OCI-LY1 (cell line): Measurements from ENCODE around the gene PREX1.
"Not testable (repeated sequence)": the region's sequence is repeated elsewhere in the genome, so short reads cannot be mapped to it uniquely, and the experiment has no call there.

ENCODE experiments used
- H2AFZ ChIP-seq: fragments of 200-600 bp; sonication (generic), shearing (Covaris generic); 2 replicates; pipeline ENCODE4 v1.6.0; 2014; ENCODE audit warnings: antibody characterized with exemption, mild to moderate bottlenecking, low read length
- H3F3A ChIP-seq: fragments of 200-600 bp; sonication (generic), shearing (Covaris generic); 2 replicates; pipeline ENCODE4 v1.6.0; 2014; ENCODE audit warnings: mild to moderate bottlenecking, antibody characterized with exemption, low read length, moderate library complexity; ENCODE audit not compliant: insufficient read depth
- H3K27ac ChIP-seq: fragments of 200-600 bp; sonication (generic); 2 replicates; pipeline ENCODE4 v1.5.1; 2014; ENCODE audit warnings: low read length, mixed run types, mild to moderate bottlenecking, low read depth; ENCODE audit not compliant: poor library complexity, severe bottlenecking
- H3K27me3 ChIP-seq: fragments of 200-600 bp; sonication (generic); 2 replicates; pipeline ENCODE4 v1.6.0; 2014; ENCODE audit warnings: antibody characterized with exemption, mild to moderate bottlenecking, low read length, moderate library complexity; ENCODE audit not compliant: insufficient read depth
- H3K36me3 ChIP-seq: fragments of 200-600 bp; sonication (generic); 2 replicates; pipeline ENCODE4 v1.6.1; 2014; ENCODE audit warnings: mild to moderate bottlenecking, antibody characterized with exemption, low read length, moderate library complexity, mixed read lengths; ENCODE audit not compliant: insufficient read depth
- H3K4me1 ChIP-seq: fragments of 200-600 bp; sonication (generic); 2 replicates; pipeline ENCODE4 v1.5.1; 2014; ENCODE audit warnings: mild to moderate bottlenecking, low read length, moderate library complexity; ENCODE audit not compliant: insufficient read depth, severe bottlenecking
- H3K4me2 ChIP-seq: fragments of 200-600 bp; sonication (generic), shearing (Covaris generic); 2 replicates; pipeline ENCODE4 v1.6.1; 2014; ENCODE audit warnings: low read length
- H3K4me3 ChIP-seq: fragments of 200-600 bp; sonication (generic); 2 replicates; pipeline ENCODE4 v1.5.1; 2014; ENCODE audit warnings: low read length, low read depth, mild to moderate bottlenecking, mixed read lengths; ENCODE audit not compliant: poor library complexity, severe bottlenecking
- H3K79me2 ChIP-seq: fragments of 200-600 bp; shearing (Covaris generic); 2 replicates; pipeline ENCODE4 v1.6.1; 2016; ENCODE audit warnings: mixed run types, low read length, mixed read lengths; ENCODE audit not compliant: insufficient read depth
- H3K9ac ChIP-seq: fragments of 200-600 bp; sonication (generic), shearing (Covaris generic); 2 replicates; pipeline ENCODE4 v1.6.1; 2014; ENCODE audit warnings: mild to moderate bottlenecking, low read length, mixed read lengths
- H3K9me2 ChIP-seq: fragments of 200-600 bp; sonication (generic), shearing (Covaris generic); 2 replicates; pipeline ENCODE4 v1.6.1; 2014; ENCODE audit warnings: low read depth, mild to moderate bottlenecking, low read length, mixed read lengths
- H3K9me3 ChIP-seq: fragments of 200-600 bp; shearing (Covaris generic); 2 replicates; pipeline ENCODE4 v1.6.1; 2014; ENCODE audit warnings: low read length, mixed read lengths
- H4K20me1 ChIP-seq: fragments of 200-600 bp; sonication (generic), shearing (Covaris generic); 2 replicates; pipeline ENCODE4 v1.6.0; 2016; ENCODE audit warnings: mild to moderate bottlenecking, low read length; ENCODE audit not compliant: insufficient read depth
- CTCF ChIP-seq: fragments of 200-600 bp; sonication (generic), shearing (Covaris generic); IDR thresholded peaks from 2 replicates; pipeline ENCODE4 v1.5.1; 2017; ENCODE audit warnings: mild to moderate bottlenecking, antibody characterized with exemption, low read length, moderate library complexity, mixed read lengths
- EZH2 ChIP-seq: fragments of 200-600 bp; sonication (generic), shearing (Covaris generic); IDR thresholded peaks from 2 replicates; pipeline ENCODE4 v1.8.0; 2017; ENCODE audit warnings: borderline replicate concordance, mixed run types, mild to moderate bottlenecking, antibody characterized with exemption, low read length, moderate library complexity, mixed read lengths

The PREX1 gene

GRCh38 chr20:48776306-48776705 lies 51.5 kb downstream of the PREX1 start:
- no peaks in the 10 kb centered on the region; the same call in 1 of the 2 replicates for H3K36me3 ChIP-seq
- no peaks in the 10 kb centered on the region; the same call in 1 of the 2 replicates for H3K27me3 ChIP-seq
- no peaks in the 10 kb centered on the region for H3K9me2 ChIP-seq
- no peak overlapping the region for H3K27ac ChIP-seq
- H2AFZ ChIP-seq, result no peak overlapping the region
- no peaks in the 10 kb centered on the region for H4K20me1 ChIP-seq
- no peak overlapping the region for H3K4me2 ChIP-seq
- H3K9me3 ChIP-seq, result no peaks in the 10 kb centered on the region
- H3K9ac ChIP-seq, result no peak overlapping the region
- no peaks in the 10 kb centered on the region for H3K79me2 ChIP-seq
- no peaks in the 10 kb centered on the region for H3K4me1 ChIP-seq
- no peaks in the 10 kb centered on the region for H3F3A ChIP-seq
- TF ChIP-seq CTCF, result no peak
- TF ChIP-seq EZH2, result no peak
- no peak overlapping the region for H3K4me3 ChIP-seq

DNA sequence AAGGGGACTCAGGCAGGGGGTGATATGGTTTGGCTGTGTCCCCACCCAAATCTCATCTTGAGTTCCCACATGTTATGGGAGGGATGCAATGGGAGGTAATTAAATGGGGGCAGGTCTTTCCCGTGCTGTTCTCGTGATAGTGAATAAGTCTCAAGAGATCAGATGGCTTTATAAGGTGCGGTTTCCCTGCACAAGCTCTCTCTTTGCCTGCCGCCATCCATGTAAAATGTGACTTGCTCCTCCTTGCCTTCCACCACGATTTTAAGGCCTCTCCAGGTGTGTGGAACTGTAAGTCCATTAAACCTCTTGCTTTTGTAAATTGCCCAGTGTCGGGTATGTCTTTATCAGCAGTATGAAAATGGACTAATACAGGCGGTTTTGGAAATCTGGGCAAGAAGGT lies 52.3 kb downstream of the PREX1 start:
- H3K4me1 ChIP-seq, result not testable (repeated sequence)

DNA sequence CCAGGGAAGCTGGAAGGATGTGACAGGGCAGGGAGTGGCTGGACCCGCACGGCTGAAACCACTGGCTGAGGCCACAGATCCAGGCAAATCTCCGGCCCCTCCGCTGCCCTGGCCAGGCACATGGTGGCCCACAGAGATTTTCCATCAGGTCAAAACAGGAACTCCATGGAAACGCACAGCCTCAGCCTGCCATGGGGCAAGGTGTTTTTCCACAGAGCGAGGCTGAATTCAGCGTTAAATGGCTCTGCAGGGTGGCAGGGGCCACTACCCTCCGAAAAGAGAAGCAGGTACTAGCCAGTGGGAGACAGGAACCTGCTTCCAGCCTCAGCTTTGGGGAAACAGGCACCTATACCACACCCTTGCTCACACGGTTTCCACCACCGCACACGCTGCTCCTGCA lies 53.1 kb downstream of the PREX1 start:
- no peaks in the 10 kb centered on the region for H4K20me1 ChIP-seq
- no peak overlapping the region for H3K27ac ChIP-seq

More for the DNA sequence above, 52.3 kb downstream of the PREX1 start:
- not testable (repeated sequence) for H4K20me1 ChIP-seq, H3K79me2 ChIP-seq, H3K9ac ChIP-seq, H3K9me2 ChIP-seq, H3K27me3 ChIP-seq, H3F3A ChIP-seq, H3K4me3 ChIP-seq, H3K9me3 ChIP-seq, H3K36me3 ChIP-seq, H2AFZ ChIP-seq, H3K27ac ChIP-seq, H3K4me2 ChIP-seq

More for the DNA sequence above, 53.1 kb downstream of the PREX1 start:
- Histone ChIP-seq H3K4me2 (no peak overlapping the region), H3K9ac (no peak overlapping the region), H3F3A (no peaks in the 10 kb centered on the region), H3K4me3 (no peak overlapping the region), H3K27me3 (no peaks in the 10 kb centered on the region; the same call in 1 of the 2 replicates), H3K36me3 (no peaks in the 10 kb centered on the region; the same call in 1 of the 2 replicates), H2AFZ (no peak overlapping the region), H3K9me2 (no peaks in the 10 kb centered on the region), H3K9me3 (no peaks in the 10 kb centered on the region), H3K4me1 (no peaks in the 10 kb centered on the region), H3K79me2 (no peaks in the 10 kb centered on the region)
- TF ChIP-seq EZH2, result no peak
- TF ChIP-seq CTCF, result no peak
